NB4 (cell line): ENCODE data around the gene CCDC14.

Experiments
- POLR2A ChIP-seq: IDR thresholded peaks from 2 replicates; pipeline ENCODE4 v1.6.1; 2011; ENCODE audit warnings: mild to moderate bottlenecking; ENCODE audit not compliant: insufficient read length; ENCODE audit errors: extremely low read depth
- TF ChIP-seq, protein P1 (sequence below): IDR thresholded peaks from one replicate; pipeline ENCODE4 v1.5.1; 2012; ENCODE audit warnings: low read depth, low read length

DNA sequence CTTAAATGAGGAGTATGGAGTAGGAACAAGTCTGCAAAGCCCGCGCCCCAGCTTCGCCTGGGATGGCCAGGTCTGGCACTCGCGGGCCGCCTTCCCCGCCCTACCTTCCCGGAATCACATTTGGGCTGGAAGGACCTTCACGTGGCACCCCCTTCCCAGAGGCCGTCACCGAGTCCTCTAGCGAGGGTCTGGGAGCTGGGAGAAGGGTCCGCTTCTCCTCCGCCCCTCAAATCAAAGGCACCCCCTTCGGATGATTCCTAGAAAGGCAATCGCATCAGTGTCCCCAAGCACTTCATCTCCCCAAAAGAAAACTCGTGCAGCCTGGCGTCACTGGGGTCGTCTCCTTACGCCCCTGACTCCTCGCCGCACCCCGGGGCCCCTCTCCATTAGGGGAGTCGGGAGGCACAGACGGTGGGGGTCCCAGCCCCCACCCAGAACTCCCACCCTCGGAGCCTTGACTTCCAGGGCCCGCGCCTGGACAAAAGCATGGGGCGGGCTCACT is 77.3 kb downstream of the CCDC14 start:
- TF ChIP-seq, protein P1, sequence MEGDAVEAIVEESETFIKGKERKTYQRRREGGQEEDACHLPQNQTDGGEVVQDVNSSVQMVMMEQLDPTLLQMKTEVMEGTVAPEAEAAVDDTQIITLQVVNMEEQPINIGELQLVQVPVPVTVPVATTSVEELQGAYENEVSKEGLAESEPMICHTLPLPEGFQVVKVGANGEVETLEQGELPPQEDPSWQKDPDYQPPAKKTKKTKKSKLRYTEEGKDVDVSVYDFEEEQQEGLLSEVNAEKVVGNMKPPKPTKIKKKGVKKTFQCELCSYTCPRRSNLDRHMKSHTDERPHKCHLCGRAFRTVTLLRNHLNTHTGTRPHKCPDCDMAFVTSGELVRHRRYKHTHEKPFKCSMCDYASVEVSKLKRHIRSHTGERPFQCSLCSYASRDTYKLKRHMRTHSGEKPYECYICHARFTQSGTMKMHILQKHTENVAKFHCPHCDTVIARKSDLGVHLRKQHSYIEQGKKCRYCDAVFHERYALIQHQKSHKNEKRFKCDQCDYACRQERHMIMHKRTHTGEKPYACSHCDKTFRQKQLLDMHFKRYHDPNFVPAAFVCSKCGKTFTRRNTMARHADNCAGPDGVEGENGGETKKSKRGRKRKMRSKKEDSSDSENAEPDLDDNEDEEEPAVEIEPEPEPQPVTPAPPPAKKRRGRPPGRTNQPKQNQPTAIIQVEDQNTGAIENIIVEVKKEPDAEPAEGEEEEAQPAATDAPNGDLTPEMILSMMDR = no peak
- no peak for TF ChIP-seq POLR2A
